Neuronal stem cell (in vitro differentiated cells): ENCODE measurements around the gene ARHGAP26.

Source experiments
- DNase-seq: peaks from one replicate; pipeline ENCODE4 v3.0.0-alpha.2; 2013; ENCODE audit warnings: low spot score
- H2AFZ ChIP-seq: one replicate; pipeline ENCODE4 v1.6.1; 2013; ENCODE audit warnings: mild to moderate bottlenecking, low read length, inconsistent platforms
- H2AK5ac ChIP-seq: 2 replicates; pipeline ENCODE4 v1.6.1; 2013; ENCODE audit warnings: low read depth, mild to moderate bottlenecking, inconsistent platforms, low read length, moderate library complexity, mixed read lengths
- H2BK120ac ChIP-seq: 2 replicates; pipeline ENCODE4 v1.6.1; 2013; ENCODE audit warnings: low read depth, mild to moderate bottlenecking, inconsistent platforms, low read length, moderate library complexity, mixed read lengths
- H2BK12ac ChIP-seq: one replicate; pipeline ENCODE4 v1.6.1; 2013; ENCODE audit warnings: low read length, inconsistent platforms
- H2BK15ac ChIP-seq: 2 replicates; pipeline ENCODE4 v1.6.1; 2013; ENCODE audit warnings: mild to moderate bottlenecking, low read length, inconsistent platforms, mixed read lengths
- H2BK5ac ChIP-seq: one replicate; pipeline ENCODE4 v1.6.1; 2013; ENCODE audit warnings: inconsistent platforms, mild to moderate bottlenecking, low read length, moderate library complexity
- H3K14ac ChIP-seq: one replicate; pipeline ENCODE4 v1.6.1; 2013; ENCODE audit warnings: low read length, inconsistent platforms
- H3K18ac ChIP-seq: 2 replicates; pipeline ENCODE4 v1.6.1; 2013; ENCODE audit warnings: low read length, inconsistent platforms
- H3K23ac ChIP-seq: 2 replicates; pipeline ENCODE4 v1.6.1; 2013; ENCODE audit warnings: low read depth, mild to moderate bottlenecking, mixed read lengths, low read length, inconsistent platforms; ENCODE audit not compliant: poor library complexity
- H3K27ac ChIP-seq: replicated peaks from 3 replicates; pipeline ENCODE4 v1.5.1; 2013; ENCODE audit warnings: low read length, inconsistent platforms
- H3K27me3 ChIP-seq, 3 experiments: 2 replicates each; pipeline ENCODE4 v1.6.1; 2013; ENCODE audit warnings: low read length in 3 of 3, mild to moderate bottlenecking in 2 of 3, inconsistent platforms in 1 of 3, low read depth in 1 of 3, mixed read lengths in 1 of 3, moderate library complexity in 1 of 3; ENCODE audit not compliant: control insufficient read depth in 3 of 3, insufficient read depth in 3 of 3
- H3K36me3 ChIP-seq, 2 donors: replicated peaks in 1 of 2; 2 replicates each; pipeline ENCODE4 v1.6.1; 2013; ENCODE audit warnings: low read length in 2 of 2; ENCODE audit not compliant: control insufficient read depth in 2 of 2, insufficient read depth in 2 of 2
- H3K4ac ChIP-seq: 2 replicates; pipeline ENCODE4 v1.6.1; 2013; ENCODE audit warnings: inconsistent platforms, mild to moderate bottlenecking, low read length, moderate library complexity
- H3K4me1 ChIP-seq, 2 donors: 1 replicate in 1 of 2; 2 replicates in 1 of 2; pipeline ENCODE4 v1.6.1; 2013; ENCODE audit warnings: low read length in 2 of 2, low read depth in 1 of 2; ENCODE audit not compliant: control insufficient read depth in 2 of 2, insufficient read depth in 1 of 2
- H3K4me2 ChIP-seq: one replicate; pipeline ENCODE4 v1.6.1; 2013; ENCODE audit warnings: mild to moderate bottlenecking, low read length, inconsistent platforms; ENCODE audit not compliant: insufficient read depth, poor library complexity, severe bottlenecking
- H3K4me3 ChIP-seq, 2 donors: 2 replicates each; pipeline ENCODE4 v1.5.1; 2013; ENCODE audit warnings: low read length in 2 of 2, mild to moderate bottlenecking in 2 of 2, inconsistent platforms in 1 of 2, moderate library complexity in 1 of 2
- H3K79me1 ChIP-seq: one replicate; pipeline ENCODE4 v1.6.1; 2013; ENCODE audit warnings: low read depth, mild to moderate bottlenecking, inconsistent platforms, low read length, moderate library complexity
- H3K9ac ChIP-seq: one replicate; pipeline ENCODE4 v1.6.1; 2013; ENCODE audit warnings: mild to moderate bottlenecking, low read depth, low read length, inconsistent platforms; ENCODE audit not compliant: poor library complexity
- H3K9me3 ChIP-seq, 2 donors: replicated peaks in 1 of 2; 2 replicates each; pipeline versions ENCODE3 to v1.6.1; 2013; ENCODE audit warnings: low read length in 2 of 2, mild to moderate bottlenecking in 2 of 2, inconsistent platforms in 1 of 2, low read depth in 1 of 2, mixed read lengths in 1 of 2, moderate library complexity in 1 of 2; ENCODE audit not compliant: control insufficient read depth in 2 of 2, insufficient read depth in 1 of 2
- H4K8ac ChIP-seq: one replicate; pipeline ENCODE4 v1.6.1; 2013; ENCODE audit warnings: low read depth, mild to moderate bottlenecking, inconsistent platforms, low read length, moderate library complexity
- H4K91ac ChIP-seq: one replicate; pipeline ENCODE4 v1.6.1; 2013; ENCODE audit warnings: low read length, low read depth, mild to moderate bottlenecking, inconsistent platforms; ENCODE audit not compliant: poor library complexity
- WGBS, 2 donors: extraction: QIAGEN DNeasy Blood & Tissue Kit; methylation state at CpG; one replicate each; pipeline ENCODE4 v1.1.7; 2013; ENCODE audit warnings: missing lambda C conversion rate in 2 of 2, mixed read lengths in 1 of 2; ENCODE audit not compliant: insufficient read length in 2 of 2, insufficient replicate concordance in 1 of 2; ENCODE audit errors: extremely low coverage in 2 of 2; 5-methylcytosine and 5-hydroxymethylcytosine counted together

ARHGAP26 gene

DNA sequence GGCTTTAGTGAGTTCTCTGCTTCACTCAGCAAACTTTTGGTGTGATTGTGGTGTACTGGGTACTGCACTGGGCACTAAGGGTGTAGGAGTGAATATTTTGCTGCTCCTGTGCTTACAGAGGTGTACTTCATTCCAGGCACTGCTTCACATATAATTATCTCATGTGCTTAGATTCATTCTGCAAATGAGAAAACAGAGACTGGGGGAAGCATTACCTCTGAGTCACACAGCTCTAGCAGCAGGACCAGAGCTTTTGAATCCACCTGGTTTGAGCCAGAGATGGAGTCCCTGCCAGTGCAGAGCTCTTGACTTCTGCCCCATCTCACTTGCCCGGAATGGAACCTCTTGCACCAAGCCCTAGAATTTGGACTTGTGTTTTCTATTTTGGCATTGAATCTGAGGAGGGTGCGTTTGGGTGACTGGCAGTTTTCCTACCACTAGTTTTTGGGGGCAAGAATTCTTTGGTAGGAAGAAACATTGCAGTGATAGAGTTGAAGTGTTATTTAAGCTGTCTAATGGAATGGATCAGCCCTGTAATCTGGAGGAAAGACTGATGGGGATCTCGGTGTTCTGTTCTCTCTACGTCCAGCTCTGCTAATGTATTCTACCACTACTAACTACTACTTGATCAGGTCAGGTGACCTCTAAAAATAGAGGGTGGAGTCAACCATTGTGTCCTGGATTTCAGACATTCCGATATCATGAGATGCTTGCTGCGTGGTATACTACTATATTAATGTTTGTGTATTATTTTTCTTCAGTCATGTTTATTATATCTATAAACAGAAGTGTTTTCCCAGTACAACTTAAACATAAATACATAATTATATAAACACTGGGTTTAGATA is 2.5 kb downstream of the ARHGAP26 start:
- DNase-seq, result no peak
- Histone ChIP-seq H3K79me1 (no peaks in the 10 kb centered on the region), H2BK5ac (no peak overlapping the region), H2AFZ (no peak overlapping the region), H3K9me3 (no peaks in the 10 kb centered on the region), H3K27me3 (no peaks in the 10 kb centered on the region), H4K8ac (no peak overlapping the region), H3K23ac (no peak overlapping the region), H3K4me1 (peaks cover 3 to 20% of the 10 kb centered on the region in 2 donors), H4K91ac (no peak overlapping the region), H2AK5ac (no peak overlapping the region), H3K4me2 (no peak overlapping the region), H2BK12ac (no peak overlapping the region), H3K9ac (no peak overlapping the region), H3K14ac (no peak overlapping the region), H3K27ac (no peak overlapping the region), H3K4me3 (no peak overlapping the region), H3K4ac (no peak overlapping the region), H2BK15ac (no peak overlapping the region), H3K36me3 (no peaks in the 10 kb centered on the region), H3K18ac (no peak overlapping the region), H2BK120ac (no peak overlapping the region)
- no CpG with 5 or more reads among the region's 6 CpGs for WGBS, 2 donors

DNA sequence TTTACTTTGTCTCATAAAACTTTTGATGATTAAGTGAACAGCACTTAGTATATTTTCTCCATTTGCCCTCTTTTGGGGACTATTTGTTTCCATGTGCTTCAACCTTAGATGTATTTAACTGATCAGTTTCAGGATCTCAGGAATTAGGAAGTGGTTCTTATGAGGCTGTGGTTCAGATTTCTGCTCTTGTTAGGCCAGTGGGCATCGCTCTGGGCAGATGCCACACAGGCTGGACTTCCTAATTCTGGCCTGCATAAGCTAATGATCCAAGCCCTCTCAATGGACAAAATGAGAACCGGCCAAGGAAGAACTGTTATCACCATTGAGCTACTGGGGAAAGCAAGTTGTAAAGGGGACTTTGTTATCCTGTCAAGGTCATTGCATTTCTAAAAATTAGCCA is 6.9 kb downstream of the ARHGAP26 start:
- Histone ChIP-seq H2AK5ac (no peak overlapping the region), H2BK15ac (no peak overlapping the region), H3K4ac (no peak overlapping the region), H2BK12ac (no peak overlapping the region), H3K9ac (no peak overlapping the region), H4K8ac (no peak overlapping the region), H3K18ac (no peak overlapping the region), H3K79me1 (no peaks in the 10 kb centered on the region), H2BK120ac (no peak overlapping the region), H3K36me3 (no peaks in the 10 kb centered on the region), H3K27ac (no peak overlapping the region), H2BK5ac (no peak overlapping the region), H4K91ac (no peak overlapping the region), H3K9me3 (no peaks in the 10 kb centered on the region), H3K14ac (no peak overlapping the region), H3K4me3 (no peak overlapping the region), H3K27me3 (no peaks in the 10 kb centered on the region), H3K23ac (no peak overlapping the region), H3K4me1 (peaks cover 10 to 18% of the 10 kb centered on the region in 2 donors), H3K4me2 (no peak overlapping the region), H2AFZ (no peak overlapping the region)
- DNase-seq, result no peak
- WGBS, 2 donors, result no CpG with 5 or more reads among the region's 2 CpGs

- no CpG with 5 or more reads among the region's 3 CpGs for WGBS, 2 donors
Measured at GRCh38 chr5:142777850-142778249, 7.7 kb downstream of the ARHGAP26 start.

DNA sequence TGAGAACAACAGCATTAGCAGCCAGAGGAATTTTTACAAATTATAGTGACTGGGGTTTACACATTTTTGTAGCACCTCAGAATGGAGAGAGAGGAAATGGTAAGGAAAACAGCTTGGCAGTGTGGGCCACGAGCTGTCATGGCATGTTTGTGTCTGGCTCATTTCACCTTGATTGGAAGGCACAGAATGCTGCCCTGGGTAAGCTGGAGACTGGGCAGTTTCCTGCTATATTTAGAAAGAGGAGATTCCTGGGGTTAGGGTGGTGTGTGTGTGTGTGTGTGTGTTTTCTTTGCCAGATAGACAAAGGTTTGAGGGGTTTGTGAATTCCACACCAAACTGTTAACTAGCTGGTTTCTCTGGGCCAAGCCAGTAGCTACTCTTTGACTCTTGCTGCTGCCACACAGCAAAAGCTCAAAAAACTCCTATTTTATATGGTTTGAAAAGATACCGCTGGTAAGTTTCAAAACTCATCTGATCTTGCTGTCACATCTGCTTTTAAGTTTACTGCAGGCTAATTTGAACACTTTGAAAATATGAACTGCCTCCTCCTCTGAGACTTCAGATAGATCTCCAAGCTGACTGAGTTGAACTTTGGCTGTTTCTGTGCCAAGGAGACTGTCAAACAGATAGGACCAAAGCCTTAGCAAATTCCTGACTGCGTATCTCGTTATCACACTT is 9.1 kb downstream of the ARHGAP26 start:
- no peaks in the 10 kb centered on the region for H3K27me3 ChIP-seq
- no peak overlapping the region for H3K23ac ChIP-seq
- no peak overlapping the region for H3K9ac ChIP-seq
- H2BK15ac ChIP-seq, result no peak overlapping the region
- H3K4me3 ChIP-seq, result no peak overlapping the region
- H2BK12ac ChIP-seq, result no peak overlapping the region
- no peak overlapping the region for H2AK5ac ChIP-seq
- no peak overlapping the region for H2BK5ac ChIP-seq
- H3K36me3 ChIP-seq, result no peaks in the 10 kb centered on the region
- peak overlapping the region; percentile 26 for H2AFZ ChIP-seq
- H3K27ac ChIP-seq, result no peak overlapping the region
- H2BK120ac ChIP-seq, result no peak overlapping the region
- H4K8ac ChIP-seq, result no peak overlapping the region
- no peak overlapping the region for H3K4ac ChIP-seq
- no CpG with 5 or more reads among the region's 4 CpGs for WGBS, 2 donors
- no peak overlapping the region for H4K91ac ChIP-seq
- DNase-seq, result no peak
- no peaks in the 10 kb centered on the region for H3K79me1 ChIP-seq
- H3K4me2 ChIP-seq, result no peak overlapping the region
- H3K14ac ChIP-seq, result no peak overlapping the region
- peaks cover 20 to 28% of the 10 kb centered on the region in 2 donors for H3K4me1 ChIP-seq
- no peaks in the 10 kb centered on the region for H3K9me3 ChIP-seq
- H3K18ac ChIP-seq, result no peak overlapping the region

More at GRCh38 chr5:142777850-142778249, 7.7 kb downstream of the ARHGAP26 start:
- Histone ChIP-seq H2BK15ac (no peak overlapping the region), H3K27me3 (no peaks in the 10 kb centered on the region), H4K91ac (no peak overlapping the region), H3K36me3 (no peaks in the 10 kb centered on the region), H2BK12ac (no peak overlapping the region), H3K18ac (no peak overlapping the region), H3K4me1 (peaks cover 10 to 18% of the 10 kb centered on the region in 2 donors), H2AFZ (no peak overlapping the region), H3K9ac (no peak overlapping the region), H3K27ac (no peak overlapping the region), H3K4ac (no peak overlapping the region), H3K23ac (no peak overlapping the region), H2BK5ac (no peak overlapping the region), H3K4me3 (no peak overlapping the region), H2AK5ac (no peak overlapping the region), H3K14ac (no peak overlapping the region), H3K4me2 (no peak overlapping the region), H3K9me3 (no peaks in the 10 kb centered on the region), H3K79me1 (no peaks in the 10 kb centered on the region), H2BK120ac (no peak overlapping the region), H4K8ac (no peak overlapping the region)
- DNase-seq, result no peak
